ENCODE measurements around the gene KIF26A.

- TF ChIP-seq CTCF (IDR thresholded peaks at IDR 0.05; ENCODE audit: low read depth, low read length) (no peak), POLR2A (IDR thresholded peaks at IDR 0.05; ENCODE audit: extremely low read depth, insufficient read length) (no peak), MAX (IDR thresholded peaks at IDR 0.05; ENCODE audit: low read depth, low read length) (no peak)
These were observed 29.5 kb upstream of the KIF26A start for GRCh38 chr14:104108570-104109541.
